Neuronal stem cell (in vitro differentiated cells): ENCODE data around the gene COA7.
A peak's percentile ranks its signal among the peaks of the same experiment; 100 is the strongest.
"Not testable (repeated sequence)": the region's sequence is repeated elsewhere in the genome, so short reads cannot be mapped to it uniquely, and the experiment has no call there.

ENCODE experiments used
- DNase-seq: peaks from one replicate; pipeline ENCODE4 v3.0.0-alpha.2; 2013; ENCODE audit warnings: low spot score
- H2AFZ ChIP-seq: one replicate; pipeline ENCODE4 v1.6.1; 2013; ENCODE audit warnings: mild to moderate bottlenecking, low read length, inconsistent platforms
- H2AK5ac ChIP-seq: 2 replicates; pipeline ENCODE4 v1.6.1; 2013; ENCODE audit warnings: low read depth, mild to moderate bottlenecking, inconsistent platforms, low read length, moderate library complexity, mixed read lengths
- H2BK120ac ChIP-seq: 2 replicates; pipeline ENCODE4 v1.6.1; 2013; ENCODE audit warnings: low read depth, mild to moderate bottlenecking, inconsistent platforms, low read length, moderate library complexity, mixed read lengths
- H2BK12ac ChIP-seq: one replicate; pipeline ENCODE4 v1.6.1; 2013; ENCODE audit warnings: low read length, inconsistent platforms
- H2BK15ac ChIP-seq: 2 replicates; pipeline ENCODE4 v1.6.1; 2013; ENCODE audit warnings: mild to moderate bottlenecking, low read length, inconsistent platforms, mixed read lengths
- H2BK5ac ChIP-seq: one replicate; pipeline ENCODE4 v1.6.1; 2013; ENCODE audit warnings: inconsistent platforms, mild to moderate bottlenecking, low read length, moderate library complexity
- H3K14ac ChIP-seq: one replicate; pipeline ENCODE4 v1.6.1; 2013; ENCODE audit warnings: low read length, inconsistent platforms
- H3K18ac ChIP-seq: 2 replicates; pipeline ENCODE4 v1.6.1; 2013; ENCODE audit warnings: low read length, inconsistent platforms
- H3K23ac ChIP-seq: 2 replicates; pipeline ENCODE4 v1.6.1; 2013; ENCODE audit warnings: low read depth, mild to moderate bottlenecking, mixed read lengths, low read length, inconsistent platforms; ENCODE audit not compliant: poor library complexity
- H3K27ac ChIP-seq: replicated peaks from 3 replicates; pipeline ENCODE4 v1.5.1; 2013; ENCODE audit warnings: low read length, inconsistent platforms
- H3K27me3 ChIP-seq, 3 experiments: 2 replicates each; pipeline ENCODE4 v1.6.1; 2013; ENCODE audit warnings: low read length in 3 of 3, mild to moderate bottlenecking in 2 of 3, inconsistent platforms in 1 of 3, low read depth in 1 of 3, mixed read lengths in 1 of 3, moderate library complexity in 1 of 3; ENCODE audit not compliant: control insufficient read depth in 3 of 3, insufficient read depth in 3 of 3
- H3K36me3 ChIP-seq, 2 donors: replicated peaks in 1 of 2; 2 replicates each; pipeline ENCODE4 v1.6.1; 2013; ENCODE audit warnings: low read length in 2 of 2; ENCODE audit not compliant: control insufficient read depth in 2 of 2, insufficient read depth in 2 of 2
- H3K4ac ChIP-seq: 2 replicates; pipeline ENCODE4 v1.6.1; 2013; ENCODE audit warnings: inconsistent platforms, mild to moderate bottlenecking, low read length, moderate library complexity
- H3K4me1 ChIP-seq, 2 donors: 1 replicate in 1 of 2; 2 replicates in 1 of 2; pipeline ENCODE4 v1.6.1; 2013; ENCODE audit warnings: low read length in 2 of 2, low read depth in 1 of 2; ENCODE audit not compliant: control insufficient read depth in 2 of 2, insufficient read depth in 1 of 2
- H3K4me2 ChIP-seq: one replicate; pipeline ENCODE4 v1.6.1; 2013; ENCODE audit warnings: mild to moderate bottlenecking, low read length, inconsistent platforms; ENCODE audit not compliant: insufficient read depth, poor library complexity, severe bottlenecking
- H3K4me3 ChIP-seq, 2 donors: 2 replicates each; pipeline ENCODE4 v1.5.1; 2013; ENCODE audit warnings: low read length in 2 of 2, mild to moderate bottlenecking in 2 of 2, inconsistent platforms in 1 of 2, moderate library complexity in 1 of 2
- H3K79me1 ChIP-seq: one replicate; pipeline ENCODE4 v1.6.1; 2013; ENCODE audit warnings: low read depth, mild to moderate bottlenecking, inconsistent platforms, low read length, moderate library complexity
- H3K9ac ChIP-seq: one replicate; pipeline ENCODE4 v1.6.1; 2013; ENCODE audit warnings: mild to moderate bottlenecking, low read depth, low read length, inconsistent platforms; ENCODE audit not compliant: poor library complexity
- H3K9me3 ChIP-seq, 2 donors: replicated peaks in 1 of 2; 2 replicates each; pipeline versions ENCODE3 to v1.6.1; 2013; ENCODE audit warnings: low read length in 2 of 2, mild to moderate bottlenecking in 2 of 2, inconsistent platforms in 1 of 2, low read depth in 1 of 2, mixed read lengths in 1 of 2, moderate library complexity in 1 of 2; ENCODE audit not compliant: control insufficient read depth in 2 of 2, insufficient read depth in 1 of 2
- H4K8ac ChIP-seq: one replicate; pipeline ENCODE4 v1.6.1; 2013; ENCODE audit warnings: low read depth, mild to moderate bottlenecking, inconsistent platforms, low read length, moderate library complexity
- H4K91ac ChIP-seq: one replicate; pipeline ENCODE4 v1.6.1; 2013; ENCODE audit warnings: low read length, low read depth, mild to moderate bottlenecking, inconsistent platforms; ENCODE audit not compliant: poor library complexity
- WGBS, 2 donors: extraction: QIAGEN DNeasy Blood & Tissue Kit; methylation state at CpG; one replicate each; pipeline ENCODE4 v1.1.7; 2013; ENCODE audit warnings: missing lambda C conversion rate in 2 of 2, mixed read lengths in 1 of 2; ENCODE audit not compliant: insufficient read length in 2 of 2, insufficient replicate concordance in 1 of 2; ENCODE audit errors: extremely low coverage in 2 of 2; 5-methylcytosine and 5-hydroxymethylcytosine counted together

Gene COA7

GRCh38 chr1:52725903-52726264 lies 27.7 kb upstream of the COA7 start:
- Histone ChIP-seq H2BK12ac (no peak overlapping the region), H4K8ac (no peak overlapping the region), H2AFZ (peak overlapping the region; percentile 97), H3K4ac (no peak overlapping the region), H3K4me1 (peaks cover 3 to 4% of the 10 kb centered on the region in 2 donors), H2BK15ac (no peak overlapping the region), H3K4me3 (peak overlapping the region in 1 of 2 donors; percentile 99), H3K9me3 (no peaks in the 10 kb centered on the region), H3K27ac (no peak overlapping the region), H3K4me2 (no peak overlapping the region), H3K79me1 (peaks cover 1% of the 10 kb centered on the region), H3K36me3 (peaks cover 0 to 6% of the 10 kb centered on the region in 2 donors), H2BK5ac (no peak overlapping the region), H4K91ac (no peak overlapping the region), H3K18ac (no peak overlapping the region), H3K27me3 (peaks cover 0 to 3% (median 0%) of the 10 kb centered on the region in 3 experiments), H2BK120ac (no peak overlapping the region), H2AK5ac (no peak overlapping the region), H3K14ac (no peak overlapping the region), H3K23ac (no peak overlapping the region), H3K9ac (no peak overlapping the region)
- WGBS, 2 donors, result 100% methylated on average over 1 of the region's 6 CpGs; no CpG with 5 or more reads in 1 of the 2 donors
- DNase-seq, result no peak

- Histone ChIP-seq H3K9ac (no peak overlapping the region), H3K36me3 (no peaks in the 10 kb centered on the region), H3K18ac (no peak overlapping the region), H3K23ac (no peak overlapping the region), H4K91ac (no peak overlapping the region), H2AFZ (no peak overlapping the region), H3K4ac (no peak overlapping the region), H2BK5ac (no peak overlapping the region), H4K8ac (no peak overlapping the region), H3K14ac (no peak overlapping the region), H3K4me2 (no peak overlapping the region), H2BK12ac (no peak overlapping the region), H3K4me3 (no peak overlapping the region), H2BK120ac (no peak overlapping the region), H3K9me3 (no peaks in the 10 kb centered on the region), H3K27me3 (peaks cover 0 to 3% (median 0%) of the 10 kb centered on the region in 3 experiments), H2AK5ac (no peak overlapping the region), H3K4me1 (peaks cover 0 to 3% of the 10 kb centered on the region in 2 donors), H3K79me1 (no peaks in the 10 kb centered on the region), H3K27ac (no peak overlapping the region), H2BK15ac (no peak overlapping the region)
- WGBS, 2 donors, result no CpG with 5 or more reads among the region's 4 CpGs
- DNase-seq, result no peak
These were observed 25.1 kb upstream of the COA7 start for GRCh38 chr1:52723260-52723659.

- H2BK120ac ChIP-seq, H3K36me3 ChIP-seq, H3K27me3 ChIP-seq, H4K8ac ChIP-seq, H3K14ac ChIP-seq, H3K27ac ChIP-seq, H2BK5ac ChIP-seq, H3K23ac ChIP-seq, H2BK15ac ChIP-seq, H3K4me1 ChIP-seq, H2AK5ac ChIP-seq, H3K9me3 ChIP-seq, H3K9ac ChIP-seq, H3K18ac ChIP-seq, DNase-seq, H3K79me1 ChIP-seq, H3K4me2 ChIP-seq, H2AFZ ChIP-seq, H2BK12ac ChIP-seq, H4K91ac ChIP-seq, H3K4ac ChIP-seq, H3K4me3 ChIP-seq: not testable (repeated sequence)
- WGBS, 2 donors, result no CpG with 5 or more reads among the region's 6 CpGs
These were observed 17.1 kb upstream of the COA7 start for GRCh38 chr1:52715296-52715695.

- Histone ChIP-seq H2AFZ (no peak overlapping the region), H3K36me3 (no peaks in the 10 kb centered on the region), H3K27ac (no peak overlapping the region), H3K23ac (no peak overlapping the region), H4K91ac (no peak overlapping the region), H3K18ac (no peak overlapping the region), H3K4me3 (no peak overlapping the region), H3K9ac (no peak overlapping the region), H3K4me1 (no peaks in the 10 kb centered on the region), H3K4ac (no peak overlapping the region), H3K79me1 (no peaks in the 10 kb centered on the region), H3K4me2 (no peak overlapping the region), H3K14ac (no peak overlapping the region), H2BK15ac (no peak overlapping the region), H2BK5ac (no peak overlapping the region), H2BK120ac (no peak overlapping the region), H3K27me3 (no peaks in the 10 kb centered on the region), H2BK12ac (no peak overlapping the region), H4K8ac (no peak overlapping the region), H2AK5ac (no peak overlapping the region), H3K9me3 (no peaks in the 10 kb centered on the region)
- no CpG with 5 or more reads among the region's 4 CpGs for WGBS, 2 donors
- no peak for DNase-seq
These were observed 15.4 kb upstream of the COA7 start for GRCh38 chr1:52713590-52713989.
